Endothelial cell of hepatic sinusoid (primary cell): ENCODE results near the gene MYO1C.

ENCODE experiments used
- in situ Hi-C: cut with HindIII; loops from 2 replicates; pipeline ENCODE4 v1.10.0; 2017; ENCODE audit warnings: low sequenced_read_pairs

The MYO1C gene

GRCh38 chr17:1511290-1511689, 18.8 kb upstream of the MYO1C start:
- in situ Hi-C loops = no loop called here

DNA sequence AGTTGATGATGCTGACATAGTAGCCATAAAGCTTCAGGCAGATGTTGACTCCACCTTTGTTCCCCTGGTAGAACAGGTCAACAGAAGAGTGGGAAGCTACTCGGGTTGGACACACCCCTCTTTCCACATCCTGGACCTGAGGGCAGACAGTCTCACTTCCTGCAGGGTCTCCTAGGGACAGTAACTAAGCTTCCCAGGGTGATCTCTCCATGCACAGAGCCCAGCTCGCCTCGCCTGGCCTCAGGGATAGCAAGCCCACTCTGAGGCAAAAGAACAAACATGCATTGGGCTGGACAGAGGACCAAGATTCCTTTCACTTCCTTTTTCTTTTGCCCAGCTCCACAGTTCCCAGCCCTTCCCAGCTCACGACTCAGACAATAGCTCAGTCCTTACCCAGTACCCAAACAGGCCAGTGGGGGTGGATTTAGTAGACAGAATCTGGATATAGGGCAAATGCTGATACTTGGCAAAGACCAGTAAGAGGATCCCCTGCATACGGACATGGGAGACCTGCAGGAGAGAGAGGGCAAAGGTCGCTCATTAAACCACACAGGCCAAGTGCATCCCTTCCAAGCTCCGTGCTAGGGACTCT, 16.9 kb upstream of the MYO1C start:
- in situ Hi-C loops = loop anchor here (5.0 kb wide), 4 partner anchors 72 to 277 kb away; no protein-coding TSS in a partner anchor

- in situ Hi-C loops = loop anchor here (5.0 kb wide), 4 partner anchors 71 to 276 kb away; no protein-coding TSS in a partner anchor
These were observed 16.2 kb upstream of the MYO1C start for GRCh38 chr17:1508709-1509108.

GRCh38 chr17:1506649-1507267, 14.3 kb upstream of the MYO1C start:
- in situ Hi-C loops = loop anchor here (5.0 kb wide), 4 partner anchors 69 to 274 kb away; no protein-coding TSS in a partner anchor

- in situ Hi-C loops = loop anchor here (5.0 kb wide), 4 partner anchors 68 to 273 kb away; no protein-coding TSS in a partner anchor
These were observed 13.1 kb upstream of the MYO1C start for GRCh38 chr17:1505586-1505985.

GRCh38 chr17:1504866-1505265, 12.4 kb upstream of the MYO1C start:
- in situ Hi-C loops = loop anchor here (5.0 kb wide), 4 partner anchors 68 to 273 kb away; no protein-coding TSS in a partner anchor

DNA sequence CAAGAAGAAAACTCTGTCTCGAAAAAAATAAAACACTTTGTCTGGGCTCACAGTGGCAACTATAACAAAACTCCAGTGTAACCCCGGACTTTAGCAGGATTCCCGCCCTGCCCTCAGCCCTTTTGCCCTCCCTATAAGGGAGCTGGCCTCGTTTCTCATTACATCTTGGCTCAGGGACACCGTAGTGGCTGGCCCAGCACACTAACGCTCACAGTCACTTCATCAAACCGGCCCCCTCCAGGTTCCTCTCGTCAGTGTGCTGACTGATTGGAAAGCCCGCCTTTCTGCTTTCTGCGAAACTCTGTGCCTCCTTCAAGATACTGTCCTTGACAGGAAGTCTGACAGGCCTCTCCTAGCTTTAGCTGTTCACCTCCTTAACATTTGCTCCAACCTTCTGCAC, 11.2 kb upstream of the MYO1C start:
- in situ Hi-C loops = no loop called here

DNA sequence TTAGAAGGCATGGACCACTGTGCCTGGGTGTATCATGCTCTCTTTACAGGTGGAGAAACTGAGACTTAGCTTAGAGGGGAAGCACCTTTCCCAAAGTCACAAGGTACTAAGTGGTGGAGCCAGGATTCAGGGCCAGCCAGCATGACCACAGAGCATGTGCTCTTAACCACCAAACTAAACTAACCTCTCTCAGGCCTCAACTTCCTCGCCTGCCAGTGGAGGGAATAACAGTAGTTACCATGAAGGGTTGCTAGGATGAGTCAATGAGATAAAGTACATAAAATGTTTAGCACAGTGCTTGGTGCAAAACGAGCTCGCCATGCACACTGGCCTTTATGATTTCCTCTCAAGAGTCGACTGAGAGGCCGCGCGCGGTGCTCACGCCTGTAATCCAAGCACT, 6.4 kb upstream of the MYO1C start:
- in situ Hi-C loops = no loop called here

DNA sequence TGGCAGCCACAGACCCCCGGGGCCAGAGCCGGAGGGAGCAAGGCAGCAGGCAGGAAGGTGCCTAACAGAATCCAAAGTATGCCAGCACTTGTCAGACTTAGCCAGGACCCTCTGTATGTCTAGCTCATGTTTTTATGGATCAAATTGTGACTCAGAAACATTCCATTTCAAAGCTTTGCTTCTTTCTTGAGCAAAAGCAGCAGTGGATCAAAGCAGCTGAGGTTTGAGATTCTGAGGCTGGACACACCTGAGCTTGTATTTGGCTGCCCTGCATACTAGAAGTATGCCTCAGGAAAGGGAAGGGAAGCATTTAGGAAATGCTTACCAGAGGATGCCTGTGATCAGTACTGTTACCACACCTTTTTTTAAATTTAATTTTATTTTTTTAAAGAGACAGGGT, 5.7 kb upstream of the MYO1C start:
- in situ Hi-C loops = no loop called here

GRCh38 chr17:1497831-1498230, 5.3 kb upstream of the MYO1C start:
- in situ Hi-C loops = no loop called here

DNA sequence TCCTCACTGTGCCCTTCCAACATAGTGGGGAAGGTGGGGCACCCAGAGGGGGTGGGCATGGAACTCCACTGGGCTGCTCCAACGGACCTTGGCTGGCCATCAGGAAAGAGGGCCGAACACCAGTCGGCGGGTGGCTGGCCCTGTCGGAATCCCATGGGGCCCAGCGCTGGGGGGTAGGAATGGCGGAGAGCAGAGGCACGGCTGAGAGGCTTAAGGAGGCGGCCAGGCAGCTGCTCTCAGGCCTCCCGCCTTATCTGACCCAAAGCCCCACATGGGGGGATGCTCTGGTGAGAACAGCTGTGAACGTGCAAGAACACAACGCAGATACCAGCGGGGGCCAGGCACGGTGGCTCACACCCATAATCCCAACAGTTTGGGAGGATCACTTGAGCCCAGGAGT, 4.4 kb upstream of the MYO1C start:
- in situ Hi-C loops = no loop called here

GRCh38 chr17:1495265-1495989, 2.9 kb upstream of the MYO1C start:
- in situ Hi-C loops = no loop called here

GRCh38 chr17:1494736-1495253, 2.3 kb upstream of the MYO1C start:
- in situ Hi-C loops = no loop called here

GRCh38 chr17:1494203-1494602, 1.7 kb upstream of the MYO1C start:
- in situ Hi-C loops = no loop called here

- in situ Hi-C loops = no loop called here
These were observed 950 bp upstream of the MYO1C start for GRCh38 chr17:1493291-1493980.

DNA sequence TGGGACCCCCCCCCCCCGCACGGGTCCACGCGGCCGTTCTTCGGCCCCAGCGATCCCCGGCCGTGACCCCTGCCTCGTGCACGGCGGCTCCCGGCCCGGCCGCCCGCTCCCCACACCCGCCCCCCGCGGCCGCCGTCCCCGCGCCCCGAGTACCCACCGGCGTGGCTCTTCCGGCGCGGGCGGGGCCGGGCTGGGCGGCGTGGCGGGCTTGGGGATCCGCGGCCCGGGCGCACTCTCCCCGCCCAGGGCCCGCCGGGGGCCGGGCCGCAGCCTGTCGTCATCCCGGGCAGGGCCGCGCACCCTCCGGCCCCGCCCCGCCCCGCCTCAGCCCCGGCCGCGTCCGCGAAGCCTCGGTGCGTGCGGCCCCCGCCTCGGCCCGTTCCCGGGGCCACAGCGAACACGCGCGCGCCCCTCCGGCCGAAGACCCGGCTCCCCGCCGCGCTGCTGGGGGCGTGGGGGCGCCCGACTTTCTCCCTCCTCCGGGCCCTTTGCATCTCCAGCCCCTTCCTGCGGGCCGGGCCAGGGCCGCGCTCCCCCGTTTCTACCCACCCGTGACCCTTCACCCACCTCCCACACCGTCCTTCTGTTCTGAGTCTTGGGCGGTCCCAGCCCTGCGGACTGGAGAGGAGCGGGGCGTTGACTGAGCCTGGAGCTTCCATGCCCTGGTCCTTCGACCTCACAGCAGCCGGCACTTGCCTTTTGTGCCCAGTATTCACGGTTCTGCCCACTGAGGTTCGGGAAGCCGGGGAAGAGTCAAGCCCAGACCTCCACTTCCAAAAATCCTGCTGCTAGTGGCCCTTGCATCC, 840 bp downstream of the MYO1C start:
- in situ Hi-C loops = no loop called here

DNA sequence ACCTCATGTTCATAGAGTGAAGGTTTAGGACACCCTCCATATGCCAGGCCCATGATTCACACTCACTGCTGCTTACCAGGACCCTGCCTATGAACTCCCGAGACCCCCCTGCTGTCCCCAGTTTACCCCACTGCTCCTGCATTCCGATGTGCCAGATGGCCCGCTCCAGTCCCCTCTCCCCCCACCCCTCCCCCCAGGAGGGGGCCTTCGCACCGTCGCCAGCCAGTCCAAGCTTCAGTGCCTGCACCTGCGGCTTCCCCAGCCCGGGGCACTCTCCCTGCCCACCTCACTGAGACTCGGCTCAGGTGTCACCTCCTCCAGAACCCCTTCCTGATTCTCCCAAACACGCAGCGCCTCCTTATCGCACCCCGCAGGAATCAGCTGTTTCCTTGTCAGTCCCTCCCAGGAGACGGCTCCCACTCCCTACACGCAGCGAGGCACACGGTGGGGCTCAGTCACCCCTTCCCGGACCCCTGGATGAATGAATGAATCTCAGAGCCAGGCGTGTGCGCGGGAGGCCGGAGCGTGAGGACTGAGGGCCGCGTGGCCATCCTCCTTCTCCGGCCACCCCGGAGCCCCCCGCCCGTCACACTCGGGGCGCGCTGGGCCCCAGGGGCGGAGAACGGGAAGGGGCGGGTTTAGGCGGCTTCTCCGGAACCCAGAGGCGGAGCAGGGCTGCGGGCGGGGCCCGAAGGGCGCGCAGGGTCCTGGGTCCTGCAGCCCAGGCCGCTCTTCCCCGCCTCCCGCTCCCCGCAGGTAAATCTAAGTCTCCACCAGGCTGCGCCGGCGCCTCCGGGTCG, 1.6 kb downstream of the MYO1C start:
- in situ Hi-C loops = no loop called here

GRCh38 chr17:1488826-1489270, 3.6 kb downstream of the MYO1C start:
- in situ Hi-C loops = no loop called here
